Right atrium auricular region (tissue), 2 donors: ENCODE data around the gene BMAL1. TPM values are rescaled to one million over a fixed set of nuclear protein-coding genes. Genes with fewer than 3 reads are reported as not detected.

Experiments used
- DNase-seq: peaks from one replicate; pipeline ENCODE4 v3.0.0-alpha.2; 2019; ENCODE audit warnings: low spot score
- H3K27ac ChIP-seq, 2 donors: fragments of 200-600 bp; sonication (generic); 1 replicate in 1 of 2; 2 replicates in 1 of 2; pipeline ENCODE4 v1.5.1; 2016 to 2019
- H3K27me3 ChIP-seq, 2 donors: fragments of 200-600 bp; sonication (generic); one replicate each; pipeline versions ENCODE4 v1.5.1 to v1.6.0; 2017 to 2019
- H3K36me3 ChIP-seq: fragments of 200-600 bp; sonication (generic); one replicate; pipeline ENCODE4 v1.5.1; 2016
- H3K4me1 ChIP-seq, 2 donors: fragments of 200-600 bp; sonication (generic); one replicate each; pipeline versions ENCODE4 v1.5.1 to v1.6.0; 2017 to 2019
- H3K4me3 ChIP-seq, 2 donors: fragments of 200-600 bp; sonication (generic); 1 replicate in 1 of 2; 2 replicates in 1 of 2; pipeline ENCODE4 v1.5.1; 2017 to 2019; ENCODE audit warnings: mild to moderate bottlenecking in 1 of 2, moderate library complexity in 1 of 2
- H3K9me3 ChIP-seq, 2 donors: fragments of 200-600 bp; sonication (generic); one replicate each; pipeline ENCODE4 v1.5.1; 2019
- total RNA-seq, 2 donors: library from RNA; depleted of rRNA; stranded (reverse); fragments of >200 nt; gene quantifications; one replicate each; pipeline ENCODE4 v1.1.0, GENCODE V29; 2016
- TF ChIP-seq, protein P1 (sequence below), 2 donors: fragments of 200-600 bp; sonication (generic); IDR thresholded peaks; one replicate each; pipeline ENCODE4 v1.5.1; 2019; ENCODE audit warnings: antibody characterized with exemption in 2 of 2

Gene BMAL1
- total RNA-seq, 2 donors from 2014 or later = 20.7 to 24.9 TPM

DNA sequence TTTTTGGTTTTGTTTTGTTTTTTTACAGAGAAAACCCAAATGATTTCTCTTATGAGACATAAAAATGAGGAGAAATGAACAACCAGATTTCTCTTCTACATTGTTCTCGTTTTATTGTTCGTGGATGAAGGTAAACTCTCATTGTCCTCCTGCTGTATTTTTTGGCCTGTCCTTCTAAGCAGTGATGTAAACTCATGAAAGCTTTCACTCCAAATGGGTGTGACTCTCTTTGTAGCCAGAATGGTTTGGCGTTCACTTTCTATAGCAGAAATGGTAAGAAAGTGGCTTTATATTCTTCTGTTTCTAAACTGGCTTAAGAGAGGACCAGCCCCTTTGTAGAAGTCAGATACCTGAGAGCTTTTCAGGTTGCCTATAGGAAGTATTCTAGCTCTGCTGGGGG, 15.5 kb upstream of the BMAL1 start:
- no peaks in the 10 kb centered on the region for H3K27me3 ChIP-seq
- peak overlapping the region; percentile 66 to 80 for H3K27ac ChIP-seq
- no peak overlapping the region for H3K4me3 ChIP-seq
- no peaks in the 10 kb centered on the region for H3K9me3 ChIP-seq
- DNase-seq = no peak
- H3K36me3 ChIP-seq = no peaks in the 10 kb centered on the region
- H3K4me1 ChIP-seq = peaks cover 0 to 25% of the 10 kb centered on the region in 2 donors
- TF ChIP-seq, protein P1, sequence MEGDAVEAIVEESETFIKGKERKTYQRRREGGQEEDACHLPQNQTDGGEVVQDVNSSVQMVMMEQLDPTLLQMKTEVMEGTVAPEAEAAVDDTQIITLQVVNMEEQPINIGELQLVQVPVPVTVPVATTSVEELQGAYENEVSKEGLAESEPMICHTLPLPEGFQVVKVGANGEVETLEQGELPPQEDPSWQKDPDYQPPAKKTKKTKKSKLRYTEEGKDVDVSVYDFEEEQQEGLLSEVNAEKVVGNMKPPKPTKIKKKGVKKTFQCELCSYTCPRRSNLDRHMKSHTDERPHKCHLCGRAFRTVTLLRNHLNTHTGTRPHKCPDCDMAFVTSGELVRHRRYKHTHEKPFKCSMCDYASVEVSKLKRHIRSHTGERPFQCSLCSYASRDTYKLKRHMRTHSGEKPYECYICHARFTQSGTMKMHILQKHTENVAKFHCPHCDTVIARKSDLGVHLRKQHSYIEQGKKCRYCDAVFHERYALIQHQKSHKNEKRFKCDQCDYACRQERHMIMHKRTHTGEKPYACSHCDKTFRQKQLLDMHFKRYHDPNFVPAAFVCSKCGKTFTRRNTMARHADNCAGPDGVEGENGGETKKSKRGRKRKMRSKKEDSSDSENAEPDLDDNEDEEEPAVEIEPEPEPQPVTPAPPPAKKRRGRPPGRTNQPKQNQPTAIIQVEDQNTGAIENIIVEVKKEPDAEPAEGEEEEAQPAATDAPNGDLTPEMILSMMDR (IDR thresholded peaks at IDR 0.05) = no peak

DNA sequence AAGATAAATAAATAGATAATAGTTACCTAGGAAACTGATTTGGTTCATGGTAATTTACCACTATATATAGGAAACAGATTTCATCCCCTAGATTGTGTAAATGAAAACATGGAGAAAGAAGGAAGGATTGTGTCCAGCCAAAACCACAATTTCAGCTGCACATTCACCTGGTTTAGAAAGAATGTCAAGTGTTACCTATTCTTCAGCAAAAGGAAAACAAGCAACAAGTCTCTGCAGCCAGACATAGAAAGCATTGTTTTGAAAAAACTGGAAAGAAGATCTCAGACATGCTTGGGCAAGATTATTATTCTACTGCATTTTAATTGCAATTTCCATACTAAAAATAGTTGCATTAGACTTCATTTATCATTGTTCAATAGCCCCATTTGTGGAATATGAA, 8.8 kb upstream of the BMAL1 start:
- DNase-seq = no peak
- Histone ChIP-seq H3K27ac (no peak overlapping the region), H3K4me3 (no peak overlapping the region), H3K4me1 (no peaks in the 10 kb centered on the region), H3K36me3 (no peaks in the 10 kb centered on the region), H3K27me3 (no peaks in the 10 kb centered on the region), H3K9me3 (no peaks in the 10 kb centered on the region)
- TF ChIP-seq, protein P1 (IDR thresholded peaks at IDR 0.05) = no peak

DNA sequence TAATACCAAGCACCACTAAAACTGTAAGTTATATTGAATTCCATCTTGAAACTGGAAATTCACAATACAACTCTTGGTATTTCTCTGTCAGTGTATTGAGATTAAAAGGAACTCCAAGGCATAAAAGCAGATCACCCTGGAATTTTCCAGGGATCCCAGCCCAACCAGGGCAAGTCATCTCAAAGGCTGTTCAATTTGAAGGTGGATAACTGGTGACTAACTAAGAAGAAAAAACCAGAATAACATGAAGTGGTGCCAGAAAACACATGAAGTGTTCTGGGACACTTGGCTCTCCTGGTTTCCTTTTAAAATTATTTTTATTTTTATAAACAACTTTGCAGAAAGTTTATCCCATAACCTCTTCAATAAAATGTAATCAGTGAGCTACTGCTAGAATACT, 7.8 kb upstream of the BMAL1 start:
- H3K4me3 ChIP-seq = no peak overlapping the region
- DNase-seq = no peak
- TF ChIP-seq, protein P1 (IDR thresholded peaks at IDR 0.05) = no peak
- H3K36me3 ChIP-seq = no peaks in the 10 kb centered on the region
- H3K27me3 ChIP-seq = no peaks in the 10 kb centered on the region
- H3K4me1 ChIP-seq = no peaks in the 10 kb centered on the region
- no peak overlapping the region for H3K27ac ChIP-seq
- H3K9me3 ChIP-seq = no peaks in the 10 kb centered on the region

DNA sequence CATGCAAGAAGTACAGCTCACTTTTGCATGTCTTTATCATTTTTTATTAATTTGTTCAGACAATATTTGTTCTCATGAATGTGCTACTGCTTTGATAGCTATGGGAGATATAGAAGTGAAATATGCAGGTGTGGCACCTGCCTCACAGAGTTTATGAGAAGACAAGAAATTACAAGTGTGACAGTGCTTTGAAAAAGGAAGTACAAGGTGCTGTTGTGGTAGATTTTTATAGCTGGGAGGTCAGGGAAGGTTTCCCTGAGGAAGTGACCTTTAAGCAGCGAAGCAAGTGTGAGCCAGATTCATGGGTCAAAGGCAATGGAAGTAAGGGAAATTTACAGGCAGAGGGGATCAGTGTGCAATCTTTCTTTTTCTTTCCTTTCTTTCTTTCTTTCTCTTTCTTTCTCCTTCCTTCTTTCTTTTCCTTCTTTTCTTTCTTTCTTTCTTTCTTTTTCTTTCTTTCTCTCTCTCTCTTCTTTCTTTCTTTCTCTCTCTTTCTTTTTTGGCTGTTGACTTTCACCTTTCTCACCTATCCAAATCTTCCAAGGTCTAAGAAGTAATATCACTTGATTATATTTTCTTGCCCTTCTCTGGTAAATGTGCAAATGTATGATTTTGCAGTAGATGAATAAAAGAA, 6.4 kb upstream of the BMAL1 start:
- Histone ChIP-seq H3K4me3 (no peak overlapping the region), H3K4me1 (peaks cover 0 to 2% of the 10 kb centered on the region in 2 donors), H3K27ac (no peak overlapping the region), H3K9me3 (no peaks in the 10 kb centered on the region), H3K36me3 (no peaks in the 10 kb centered on the region), H3K27me3 (no peaks in the 10 kb centered on the region)
- TF ChIP-seq, protein P1 (IDR thresholded peaks at IDR 0.05) = no peak
- no peak for DNase-seq

DNA sequence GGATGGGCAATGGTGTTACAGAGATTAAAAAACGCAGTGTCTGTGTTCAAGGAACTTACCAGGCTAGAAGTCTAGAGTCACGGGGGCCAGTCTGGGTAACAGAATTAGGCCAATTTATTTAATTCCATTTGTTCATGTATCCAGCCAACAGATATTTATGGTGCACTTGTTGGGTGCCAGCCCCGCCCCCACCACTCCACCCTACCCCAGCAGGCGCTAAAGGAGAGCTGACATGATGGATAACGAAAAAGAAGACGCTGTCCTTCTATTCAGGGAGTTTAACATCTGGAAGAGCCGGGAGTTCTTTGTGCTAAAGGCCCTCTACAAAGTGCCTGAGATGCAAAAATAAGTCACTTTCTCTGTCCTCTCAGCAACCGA, 1.1 kb upstream of the BMAL1 start:
- Histone ChIP-seq H3K4me1 (peaks cover 0 to 27% of the 10 kb centered on the region in 2 donors), H3K27me3 (no peaks in the 10 kb centered on the region), H3K4me3 (peak overlapping the region; percentile 98 to 100), H3K9me3 (no peaks in the 10 kb centered on the region), H3K27ac (peak overlapping the region; percentile 86 to 96), H3K36me3 (no peaks in the 10 kb centered on the region)
- TF ChIP-seq, protein P1 (IDR thresholded peaks at IDR 0.05) = no peak
- DNase-seq = no peak
